IMR-90 (cell line): ENCODE data around the gene ZNF606. TPM values are rescaled to one million over a fixed set of nuclear protein-coding genes. Genes with fewer than 3 reads are reported as not detected.

Experiments
- ATAC-seq: fragments of 200-7000 bp; cut with Tn5 transposase; 2 replicates; pipeline ENCODE4 v1.9.1; 2020; ENCODE audit warnings: low read depth, mild to moderate bottlenecking, moderate library complexity
- BruUV-seq: library from RNA; stranded (reverse); fragments of 400-500 nt; replicated peaks from 2 replicates; lab custom pipeline; 2021; lab: Mats Ljungman, UMichigan
- CTCF ChIA-PET: fragments of 300-600 bp; formaldehyde crosslinking; extraction: SDS; loops from one replicate; lab custom pipeline; 2021; ENCODE audit warnings: antibody characterized with exemption; lab: Yijun Ruan, JAX
- POLR2A ChIA-PET: fragments of 300-600 bp; sonication (Branson Sonifier 250); formaldehyde crosslinking; loops from one replicate; lab custom pipeline; 2022; ENCODE audit warnings: antibody characterized with exemption; ENCODE audit not compliant: unreplicated experiment; lab: Charles Lee
- DNase-seq: peaks from one replicate; pipeline ENCODE4 v3.0.0; 2013
- H2AFZ ChIP-seq: replicated peaks from 2 replicates; pipeline ENCODE3; 2013; ENCODE audit warnings: low read length, mild to moderate bottlenecking; ENCODE audit not compliant: poor library complexity
- H2AK5ac ChIP-seq: 2 replicates; pipeline ENCODE4 v1.6.1; 2013; ENCODE audit warnings: low read depth, low read length, inconsistent platforms
- H2AK9ac ChIP-seq: replicated peaks from 2 replicates; pipeline ENCODE3; 2013; ENCODE audit warnings: mild to moderate bottlenecking, low read depth, low read length, moderate library complexity; ENCODE audit not compliant: poor library complexity
- H2BK120ac ChIP-seq: 2 replicates; pipeline ENCODE4 v1.6.1; 2013; ENCODE audit warnings: low read depth, low read length, inconsistent platforms
- H2BK15ac ChIP-seq: 3 replicates; pipeline ENCODE4 v1.6.1; 2013; ENCODE audit warnings: low read depth, low read length, inconsistent platforms
- H2BK20ac ChIP-seq: 2 replicates; pipeline ENCODE4 v1.6.1; 2013; ENCODE audit warnings: low read depth, mild to moderate bottlenecking, inconsistent platforms, low read length, moderate library complexity
- H2BK5ac ChIP-seq: 2 replicates; pipeline ENCODE4 v1.6.1; 2013; ENCODE audit warnings: mild to moderate bottlenecking, low read depth, low read length, inconsistent platforms; ENCODE audit not compliant: poor library complexity, severe bottlenecking
- H3K14ac ChIP-seq: replicated peaks from 2 replicates; pipeline ENCODE4 v1.6.1; 2013; ENCODE audit warnings: low read depth, low read length, inconsistent platforms
- H3K18ac ChIP-seq: 2 replicates; pipeline ENCODE4 v1.6.1; 2013; ENCODE audit warnings: low read depth, low read length, control low read depth
- H3K23ac ChIP-seq: 2 replicates; pipeline ENCODE4 v1.6.1; 2013; ENCODE audit warnings: low read depth, low read length, inconsistent platforms
- H3K27ac ChIP-seq: 2 replicates; pipeline ENCODE4 v1.5.1; 2013; ENCODE audit warnings: mild to moderate bottlenecking, control low read depth, low read length; ENCODE audit not compliant: insufficient read depth
- H3K27me3 ChIP-seq: 2 replicates; pipeline ENCODE4 v1.6.1; 2013; ENCODE audit warnings: low read length; ENCODE audit not compliant: control insufficient read depth, insufficient read depth
- H3K36me3 ChIP-seq: 2 replicates; pipeline ENCODE4 v1.6.1; 2013; ENCODE audit warnings: low read length, mixed read lengths; ENCODE audit not compliant: control insufficient read depth, insufficient read depth
- H3K4ac ChIP-seq: 2 replicates; pipeline ENCODE4 v1.6.1; 2013; ENCODE audit warnings: low read depth, low read length, inconsistent platforms
- H3K4me1 ChIP-seq: 2 replicates; pipeline ENCODE4 v1.6.1; 2013; ENCODE audit warnings: low read length, mixed read lengths; ENCODE audit not compliant: control insufficient read depth, insufficient read depth
- H3K4me2 ChIP-seq: 2 replicates; pipeline ENCODE4 v1.6.1; 2013; ENCODE audit warnings: low read depth, mild to moderate bottlenecking, control low read depth, low read length, moderate library complexity
- H3K4me3 ChIP-seq: 2 replicates; pipeline ENCODE4 v1.5.1; 2013; ENCODE audit warnings: low read depth, mild to moderate bottlenecking, control low read depth, low read length, moderate library complexity; ENCODE audit not compliant: insufficient read depth
- H3K56ac ChIP-seq: 2 replicates; pipeline ENCODE4 v1.6.1; 2013; ENCODE audit warnings: low read length, inconsistent platforms; ENCODE audit not compliant: insufficient read depth; ENCODE audit errors: extremely low read depth
- H3K79me1 ChIP-seq, 2 experiments: 2 replicates each; pipeline ENCODE4 v1.6.1; 2013; ENCODE audit warnings: low read length in 2 of 2, inconsistent platforms in 1 of 2, low read depth in 1 of 2
- H3K9ac ChIP-seq: 2 replicates; pipeline ENCODE4 v1.6.1; 2013; ENCODE audit warnings: low read depth, low read length, control low read depth
- H3K9me1 ChIP-seq: 2 replicates; pipeline ENCODE4 v1.6.1; 2013; ENCODE audit warnings: low read length, inconsistent platforms; ENCODE audit not compliant: insufficient read depth
- H3K9me3 ChIP-seq: 2 replicates; pipeline ENCODE4 v1.6.1; 2013; ENCODE audit warnings: low read length; ENCODE audit not compliant: control insufficient read depth, insufficient read depth
- H4K20me1 ChIP-seq: 2 replicates; pipeline ENCODE4 v1.6.1; 2013; ENCODE audit warnings: low read length, inconsistent platforms; ENCODE audit not compliant: insufficient read depth
- H4K5ac ChIP-seq: 2 replicates; pipeline ENCODE4 v1.6.1; 2013; ENCODE audit warnings: mild to moderate bottlenecking, low read depth, low read length, control low read depth
- H4K8ac ChIP-seq, 2 experiments: 2 replicates each; pipeline ENCODE4 v1.6.1; 2013; ENCODE audit warnings: low read depth in 2 of 2, low read length in 2 of 2, control low read depth in 1 of 2, inconsistent platforms in 1 of 2
- H4K91ac ChIP-seq: 2 replicates; pipeline ENCODE4 v1.6.1; 2013; ENCODE audit warnings: low read depth, low read length, inconsistent platforms; ENCODE audit not compliant: insufficient read depth
- CEBPB ChIP-seq: IDR thresholded peaks from 2 replicates; pipeline ENCODE4 v1.6.1; 2012; ENCODE audit warnings: low read depth, low read length, improper control_type of control experiment
- CHD1 ChIP-seq: IDR thresholded peaks from 2 replicates; pipeline ENCODE4 v1.6.1; 2012; ENCODE audit warnings: low read depth, low read length, improper control_type of control experiment
- ELK1 ChIP-seq: fragments of 150-350 bp; IDR thresholded peaks from 2 replicates; pipeline ENCODE4 v1.6.1; 2016; ENCODE audit warnings: low read depth, mild to moderate bottlenecking, low read length, moderate library complexity, borderline replicate concordance
- MAFK ChIP-seq: IDR thresholded peaks from 2 replicates; pipeline ENCODE4 v1.6.1; 2012; ENCODE audit warnings: low read depth, low read length, improper control_type of control experiment
- MAZ ChIP-seq: IDR thresholded peaks from 2 replicates; pipeline ENCODE4 v1.6.1; 2012; ENCODE audit warnings: low read depth, mild to moderate bottlenecking, low read length, improper control_type of control experiment, moderate library complexity, borderline replicate concordance
- MXI1 ChIP-seq: IDR thresholded peaks from 2 replicates; pipeline ENCODE4 v1.6.1; 2012; ENCODE audit warnings: low read depth, mild to moderate bottlenecking, low read length, moderate library complexity, borderline replicate concordance
- POLR2A ChIP-seq: IDR thresholded peaks from 2 replicates; pipeline ENCODE4 v1.6.1; 2012; ENCODE audit warnings: mild to moderate bottlenecking, low read depth, low read length
- RFX5 ChIP-seq: IDR thresholded peaks from 2 replicates; pipeline ENCODE4 v1.8.0; 2012; ENCODE audit warnings: low read depth, mild to moderate bottlenecking, low read length, moderate library complexity
- WGBS, 2 experiments: methylation state at CpG; one replicate each; pipeline versions ENCODE4 v1.1.5 to v1.1.7; 2013; ENCODE audit warnings: missing lambda C conversion rate in 2 of 2; ENCODE audit not compliant: insufficient read length in 1 of 2; ENCODE audit errors: extremely low coverage in 2 of 2; 5-methylcytosine and 5-hydroxymethylcytosine counted together
- dilution Hi-C: fragments of 300-500 bp; cut with HindIII; formaldehyde crosslinking; loops from one replicate; pipeline ENCODE4 v1.14.3; 2018; ENCODE audit warnings: low sequenced_read_pairs; ENCODE audit not compliant: unreplicated experiment
- in situ Hi-C: fragments of 300-500 bp; cut with MboI; formaldehyde crosslinking; loops from 3 replicates; pipeline ENCODE4 v1.14.3; 2019; ENCODE audit warnings: low sequenced_read_pairs, inconsistent platforms, mixed read lengths
- intact Hi-C: fragments of 100-400 bp; cut with micrococcal nuclease; formaldehyde crosslinking; loops from 2 replicates; pipeline ENCODE4 v1.10.0; 2022
- polyA plus RNA-seq, 3 experiments: library from polyadenylated mRNA; depleted of rRNA; stranded (reverse); fragments of >200 nt; gene quantifications; 2 replicates each; pipeline ENCODE4 v1.2.3, GENCODE V29; 2012; ENCODE audit warnings: low replicate concordance in 1 of 3
- total RNA-seq: library from RNA; depleted of rRNA; stranded (reverse); fragments of >200 nt; gene quantifications from 2 replicates; pipeline ENCODE4 v1.2.3, GENCODE V29; 2012

The ZNF606 gene
- total and polyA plus RNA-seq, 2 of the 4 experiments (the other 2 are of a cell fraction) = 4.3 to 9.0 TPM

GRCh38 chr19:57941593-57941992 lies 61.0 kb downstream of the ZNF606 start:
- peaks cover 16 to 33% of the 10 kb centered on the region in 2 experiments for H3K79me1 ChIP-seq
- no peak overlapping the region for H4K5ac ChIP-seq
- H3K14ac ChIP-seq = no peak overlapping the region
- no peak overlapping the region for H3K23ac ChIP-seq
- no peak overlapping the region for H2AFZ ChIP-seq
- H3K9me3 ChIP-seq = peaks cover 40% of the 10 kb centered on the region
- H3K27me3 ChIP-seq = no peaks in the 10 kb centered on the region
- H2BK5ac ChIP-seq = no peak overlapping the region
- no peak overlapping the region for H4K91ac ChIP-seq
- 0 out of 2 replicates have a peak, but pooled peaks cover under 1% of the 10 kb centered on the region for H3K9me1 ChIP-seq
- intact Hi-C loops = no loop called here
- ATAC-seq = no peak
- no peak overlapping the region for H2AK9ac ChIP-seq
- no peak overlapping the region for H3K27ac ChIP-seq
- no peak overlapping the region for H3K9ac ChIP-seq
- H3K36me3 ChIP-seq = peaks cover 37% of the 10 kb centered on the region
- WGBS, 2 experiments = no CpG with 5 or more reads among the region's 3 CpGs
- dilution Hi-C loops = no loop called here
- peaks cover 2% of the 10 kb centered on the region; the same call in 1 of the 2 replicates for H3K4me1 ChIP-seq
- H3K4me2 ChIP-seq = no peak overlapping the region
- TF ChIP-seq ELK1 (no peak), CHD1 (no peak), MAFK (no peak), MXI1 (no peak), RFX5 (no peak), POLR2A (no peak), MAZ (no peak), CEBPB (no peak)
- H3K4ac ChIP-seq = no peak overlapping the region
- H4K20me1 ChIP-seq = no peaks in the 10 kb centered on the region
- DNase-seq = no peak
- H3K18ac ChIP-seq = no peak overlapping the region
- BruUV-seq = no TSS peak
- no peak overlapping the region for H2BK15ac ChIP-seq
- no peak overlapping the region for H2BK120ac ChIP-seq
- no peak overlapping the region for H2AK5ac ChIP-seq
- in situ Hi-C loops = no loop called here
- H3K4me3 ChIP-seq = no peak overlapping the region
- H3K56ac ChIP-seq = no peak overlapping the region
- ChIA-PET CTCF (no interaction called here), POLR2A (no interaction called here)
- H2BK20ac ChIP-seq = no peak overlapping the region
- no peak overlapping the region for H4K8ac ChIP-seq
